GM19035 (cell line): ENCODE data around the gene ZNF687.
"Not testable (repeated sequence)": the region's sequence is repeated elsewhere in the genome, so short reads cannot be mapped to it uniquely, and the experiment has no call there.

Source experiments
- ATAC-seq: cut with Tn5 transposase; IDR thresholded peaks from one replicate; pipeline ENCODE4 v1.9.1; 2021; ENCODE audit not compliant: unreplicated experiment

ZNF687 gene

DNA sequence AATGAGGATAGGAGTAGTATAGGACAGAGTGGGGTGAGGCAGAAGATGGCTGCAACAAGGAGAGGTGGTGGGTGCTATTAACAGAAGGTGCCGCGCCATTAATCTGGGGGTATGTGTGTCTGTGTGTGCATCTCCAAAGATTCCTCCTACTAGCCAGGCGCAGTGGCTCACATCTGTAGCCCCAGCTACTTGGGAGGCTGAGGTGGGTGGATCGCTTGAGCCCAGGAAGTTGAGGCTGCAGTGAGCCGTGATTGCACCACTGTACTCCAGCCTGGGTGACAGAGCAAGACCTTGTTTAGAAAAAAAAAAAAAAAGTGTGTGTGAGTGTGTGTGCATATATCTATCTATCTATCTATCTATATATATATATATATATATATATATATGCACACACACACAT lies 6.8 kb upstream of the ZNF687 start:
- not testable (repeated sequence) for ATAC-seq

- no peak for ATAC-seq
Observed at GRCh38 chr1:151277249-151277648, 4.8 kb upstream of the ZNF687 start.

DNA sequence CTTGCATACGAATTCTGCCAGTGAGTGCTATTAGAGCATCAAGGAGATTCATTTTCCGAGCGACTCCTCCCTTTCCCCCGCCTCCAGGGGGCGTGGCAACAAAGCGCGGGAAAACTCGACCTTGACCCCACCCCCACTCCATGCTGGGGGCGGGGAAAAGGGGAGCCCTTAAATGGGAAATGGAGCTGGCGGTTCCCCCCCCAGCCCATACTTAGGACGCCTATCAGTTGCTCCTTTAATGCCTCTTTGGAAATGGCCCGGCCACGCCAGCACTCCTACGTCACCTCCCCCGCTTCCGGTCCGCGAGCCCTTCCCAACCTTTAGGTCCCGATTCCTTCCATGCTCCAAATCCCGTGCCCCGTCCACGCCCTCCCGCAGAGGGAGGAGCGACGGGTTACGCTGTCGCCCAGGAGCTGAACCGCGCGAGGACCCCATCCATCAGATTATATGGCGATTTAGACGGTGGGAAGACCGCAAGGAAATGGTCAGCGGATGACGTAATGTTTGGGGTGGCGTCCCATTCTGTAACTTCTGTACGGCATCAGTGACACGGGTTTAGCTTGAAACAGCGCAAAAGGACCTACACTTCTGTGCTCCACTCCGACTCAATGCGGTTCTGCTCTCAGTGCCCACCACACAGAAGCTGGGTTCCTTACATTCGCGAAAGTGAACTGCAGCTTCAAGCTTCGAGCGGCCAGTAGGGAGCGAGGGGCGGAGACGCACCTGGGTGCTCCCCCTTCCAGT lies 702 bp upstream of the ZNF687 start:
- peak; percentile 40 for ATAC-seq

DNA sequence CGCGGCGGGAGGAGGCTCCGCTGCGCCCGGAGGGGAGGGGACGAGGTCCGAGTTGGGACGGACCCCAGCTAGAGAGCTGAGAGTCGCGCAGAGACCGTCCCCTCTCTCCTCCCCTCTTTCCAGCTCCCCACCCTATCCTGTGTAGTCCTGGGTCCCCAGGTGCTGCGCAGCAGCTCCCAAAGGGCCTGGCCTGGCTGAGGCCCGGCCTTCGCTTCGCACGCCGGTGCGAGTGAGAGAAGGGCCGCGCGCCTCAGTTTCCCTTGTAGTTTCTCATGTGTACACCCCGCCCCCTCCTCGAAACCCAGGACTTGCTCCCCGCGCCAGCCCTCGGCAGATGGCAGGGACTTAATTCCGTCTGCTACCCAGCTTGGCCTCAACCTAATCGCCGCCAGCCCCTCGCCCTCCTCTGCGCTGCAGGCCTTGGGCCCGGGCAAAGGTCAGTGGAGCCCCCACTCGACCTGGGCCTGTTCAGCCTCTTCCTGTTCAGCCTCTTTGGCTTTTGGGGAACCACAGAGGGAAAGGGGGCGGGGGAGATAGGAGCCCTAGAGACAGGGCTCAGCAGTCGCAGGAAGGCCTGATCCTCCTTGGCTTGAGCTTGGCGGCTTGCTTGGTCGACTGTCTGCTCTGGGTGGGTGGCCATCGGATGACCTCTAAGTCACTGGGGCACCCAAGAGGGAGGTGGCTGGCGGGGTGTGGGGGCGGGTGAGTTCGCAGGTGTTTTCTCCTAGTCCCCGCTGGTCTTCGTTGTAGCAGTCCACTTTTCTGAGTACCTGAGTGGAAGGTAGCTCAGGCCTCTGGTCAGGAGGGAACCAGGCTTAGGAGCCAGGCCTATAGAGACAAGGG lies 1.0 kb downstream of the ZNF687 start:
- ATAC-seq: no peak

- no peak for ATAC-seq
Observed at GRCh38 chr1:151284013-151284577, 2.0 kb downstream of the ZNF687 start.

DNA sequence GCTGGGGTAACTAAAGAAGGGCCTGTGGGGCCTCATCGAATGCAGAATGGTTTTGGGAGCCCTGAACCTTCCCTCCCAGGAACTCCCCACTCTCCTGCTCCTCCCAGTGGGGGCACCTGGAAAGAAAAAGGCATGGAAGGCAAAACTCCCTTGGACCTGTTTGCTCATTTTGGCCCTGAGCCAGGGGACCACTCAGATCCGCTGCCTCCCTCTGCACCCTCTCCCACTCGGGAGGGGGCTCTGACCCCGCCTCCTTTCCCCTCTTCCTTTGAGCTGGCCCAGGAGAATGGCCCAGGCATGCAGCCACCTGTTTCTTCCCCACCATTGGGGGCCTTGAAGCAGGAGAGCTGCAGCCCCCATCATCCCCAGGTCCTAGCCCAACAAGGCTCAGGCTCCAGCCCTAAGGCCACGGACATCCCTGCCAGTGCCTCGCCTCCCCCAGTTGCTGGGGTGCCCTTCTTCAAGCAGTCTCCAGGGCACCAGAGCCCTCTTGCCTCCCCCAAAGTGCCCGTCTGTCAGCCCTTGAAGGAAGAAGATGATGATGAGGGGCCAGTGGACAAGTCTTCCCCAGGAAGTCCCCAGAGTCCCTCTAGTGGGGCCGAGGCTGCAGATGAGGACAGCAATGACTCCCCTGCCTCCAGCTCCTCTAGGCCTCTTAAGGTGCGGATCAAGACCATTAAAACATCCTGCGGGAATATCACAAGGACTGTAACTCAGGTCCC lies 4.7 kb downstream of the ZNF687 start:
- no peak for ATAC-seq

DNA sequence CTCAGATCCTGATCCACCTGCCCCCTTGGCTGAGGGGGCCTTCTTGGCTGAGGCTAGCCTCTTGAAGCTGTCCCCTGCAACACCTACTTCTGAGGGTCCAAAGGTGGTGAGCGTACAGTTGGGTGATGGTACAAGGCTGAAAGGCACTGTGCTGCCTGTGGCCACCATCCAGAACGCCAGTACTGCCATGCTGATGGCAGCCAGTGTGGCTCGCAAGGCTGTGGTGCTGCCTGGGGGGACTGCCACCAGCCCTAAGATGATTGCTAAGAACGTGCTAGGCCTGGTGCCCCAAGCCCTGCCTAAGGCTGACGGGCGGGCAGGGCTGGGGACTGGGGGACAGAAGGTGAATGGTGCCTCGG lies 5.2 kb downstream of the ZNF687 start:
- no peak for ATAC-seq

- no peak for ATAC-seq
Observed at GRCh38 chr1:151287767-151288500, 5.8 kb downstream of the ZNF687 start.

- no peak for ATAC-seq
Observed at GRCh38 chr1:151288502-151288901, 6.4 kb downstream of the ZNF687 start.

DNA sequence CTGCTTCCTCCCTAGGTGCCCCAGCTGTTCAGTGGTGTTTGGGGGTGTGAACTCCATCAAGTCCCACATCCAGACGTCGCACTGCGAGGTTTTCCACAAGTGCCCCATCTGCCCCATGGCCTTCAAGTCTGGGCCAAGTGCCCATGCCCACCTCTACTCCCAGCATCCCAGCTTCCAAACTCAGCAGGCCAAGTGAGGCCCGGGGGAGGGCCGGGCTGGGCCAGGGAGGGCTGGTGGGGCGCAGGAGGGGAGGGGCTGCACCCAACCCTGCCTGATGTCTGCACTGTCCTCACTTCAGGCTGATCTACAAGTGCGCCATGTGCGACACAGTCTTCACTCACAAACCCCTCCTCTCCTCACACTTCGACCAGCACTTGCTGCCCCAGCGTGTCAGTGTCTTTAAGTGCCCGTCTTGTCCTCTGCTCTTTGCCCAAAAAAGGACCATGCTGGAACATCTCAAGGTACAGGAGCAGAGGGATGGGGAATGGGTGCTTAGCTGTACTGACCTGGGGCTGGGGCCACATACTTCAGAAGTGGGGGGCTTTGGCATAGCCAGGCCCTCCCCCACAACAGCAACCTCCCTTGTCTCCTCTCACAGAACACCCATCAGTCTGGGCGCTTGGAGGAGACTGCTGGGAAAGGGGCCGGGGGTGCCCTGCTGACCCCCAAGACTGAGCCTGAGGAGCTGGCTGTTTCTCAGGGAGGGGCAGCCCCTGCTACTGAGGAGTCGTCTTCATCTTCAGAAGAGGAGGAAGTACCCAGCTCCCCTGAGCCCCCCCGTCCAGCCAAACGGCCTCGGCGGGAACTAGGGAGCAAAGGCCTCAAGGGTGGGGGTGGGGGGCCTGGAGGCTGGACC lies 7.2 kb downstream of the ZNF687 start:
- no peak for ATAC-seq

DNA sequence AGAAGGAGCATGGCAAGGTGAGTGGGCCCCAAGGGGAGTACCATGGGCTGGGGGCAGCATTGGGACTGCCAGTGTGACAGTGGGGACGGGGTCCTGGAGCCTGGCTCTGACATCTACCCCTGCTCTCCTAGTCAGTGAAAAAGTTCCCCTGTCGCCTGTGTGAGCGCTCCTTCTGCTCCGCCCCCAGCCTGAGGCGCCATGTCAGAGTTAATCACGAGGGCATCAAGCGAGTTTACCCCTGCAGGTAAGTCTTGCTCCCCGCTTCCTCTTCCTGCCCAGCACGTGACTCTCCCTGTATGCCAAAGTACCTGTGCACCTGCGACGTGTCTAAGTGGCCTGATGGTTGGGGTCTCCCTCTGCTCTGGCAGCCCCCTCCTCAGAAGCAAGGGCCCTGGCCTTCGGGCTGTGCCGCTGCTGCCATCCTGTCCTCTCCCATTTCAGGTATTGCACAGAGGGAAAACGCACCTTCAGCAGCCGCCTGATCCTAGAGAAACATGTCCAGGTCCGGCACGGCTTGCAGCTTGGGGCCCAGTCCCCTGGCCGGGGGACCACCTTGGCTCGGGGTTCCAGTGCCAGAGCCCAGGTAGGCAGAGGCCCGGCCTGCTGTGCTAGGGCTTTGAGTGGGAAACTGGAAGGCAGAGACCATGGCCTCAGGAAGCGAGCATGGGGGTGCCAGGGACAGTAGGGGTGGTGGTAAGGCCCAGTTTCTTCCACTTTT lies 8.1 kb downstream of the ZNF687 start:
- ATAC-seq: no peak

DNA sequence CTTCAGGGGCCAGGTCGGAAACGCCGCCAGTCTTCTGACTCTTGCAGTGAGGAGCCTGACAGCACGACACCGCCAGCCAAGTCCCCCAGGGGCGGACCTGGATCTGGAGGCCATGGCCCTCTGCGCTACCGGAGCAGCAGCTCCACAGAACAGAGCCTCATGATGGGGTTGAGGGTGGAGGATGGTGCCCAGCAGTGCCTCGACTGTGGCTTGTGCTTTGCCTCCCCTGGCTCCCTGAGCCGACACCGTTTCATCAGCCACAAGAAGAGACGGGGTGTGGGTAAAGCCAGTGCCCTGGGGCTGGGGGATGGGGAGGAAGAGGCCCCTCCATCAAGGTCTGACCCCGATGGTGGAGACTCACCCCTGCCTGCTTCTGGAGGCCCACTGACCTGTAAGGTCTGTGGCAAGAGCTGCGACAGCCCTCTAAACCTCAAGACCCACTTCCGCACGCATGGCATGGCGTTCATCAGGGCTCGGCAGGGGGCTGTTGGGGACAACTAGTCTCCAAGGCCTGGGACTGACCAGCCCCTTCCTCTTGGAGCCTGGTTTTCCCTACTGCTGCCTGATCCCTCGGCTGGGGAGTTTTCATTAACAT lies 8.7 kb downstream of the ZNF687 start:
- no peak for ATAC-seq

GRCh38 chr1:151292207-151293030 lies 10.3 kb downstream of the ZNF687 start:
- ATAC-seq: no peak

DNA sequence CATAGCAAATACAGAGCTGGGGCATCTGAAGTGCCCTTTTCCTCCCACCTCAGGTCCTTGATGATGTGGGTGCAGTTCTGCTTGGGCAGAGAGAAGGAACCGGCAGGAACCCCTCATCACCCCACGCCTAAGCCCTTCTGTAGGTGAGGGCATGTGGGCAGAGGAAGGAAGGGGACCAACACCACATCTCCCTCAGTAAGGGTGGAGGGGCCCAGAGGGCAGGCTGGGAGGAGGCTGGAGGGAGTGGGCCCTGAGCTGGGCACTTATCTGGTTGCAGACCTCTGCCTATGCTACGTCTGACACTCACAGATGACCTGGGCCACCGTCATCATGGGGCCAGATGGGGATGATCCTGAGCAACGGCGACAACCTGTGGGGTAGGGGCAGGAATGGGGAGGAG lies 11.0 kb downstream of the ZNF687 start:
- no peak for ATAC-seq

GRCh38 chr1:151294742-151295462 lies 12.8 kb downstream of the ZNF687 start:
- ATAC-seq: no peak

- no peak for ATAC-seq
Observed at GRCh38 chr1:151309811-151310323, 27.8 kb downstream of the ZNF687 start.

GRCh38 chr1:151311011-151311410 lies 28.9 kb downstream of the ZNF687 start:
- no peak for ATAC-seq
